GM18951 (cell line): Measurements from ENCODE around the gene PLB1.

Experiments used
- POLR2A ChIP-seq: IDR thresholded peaks from 4 replicates; pipeline ENCODE4 v1.6.1; 2011; ENCODE audit warnings: mild to moderate bottlenecking; ENCODE audit not compliant: insufficient read length, insufficient read depth; ENCODE audit errors: extremely low read depth
- in situ Hi-C: fragments of 300-500 bp; cut with MboI; formaldehyde crosslinking; loops from one replicate; pipeline ENCODE4 v1.12.0; 2022; ENCODE audit warnings: low sequenced_read_pairs, mixed read lengths, inconsistent platforms; ENCODE audit not compliant: unreplicated experiment

Gene PLB1

GRCh38 chr2:28687171-28687570 is 191.3 kb downstream of the PLB1 start:
- in situ Hi-C loops, result no loop called here
- no peak for TF ChIP-seq POLR2A

DNA sequence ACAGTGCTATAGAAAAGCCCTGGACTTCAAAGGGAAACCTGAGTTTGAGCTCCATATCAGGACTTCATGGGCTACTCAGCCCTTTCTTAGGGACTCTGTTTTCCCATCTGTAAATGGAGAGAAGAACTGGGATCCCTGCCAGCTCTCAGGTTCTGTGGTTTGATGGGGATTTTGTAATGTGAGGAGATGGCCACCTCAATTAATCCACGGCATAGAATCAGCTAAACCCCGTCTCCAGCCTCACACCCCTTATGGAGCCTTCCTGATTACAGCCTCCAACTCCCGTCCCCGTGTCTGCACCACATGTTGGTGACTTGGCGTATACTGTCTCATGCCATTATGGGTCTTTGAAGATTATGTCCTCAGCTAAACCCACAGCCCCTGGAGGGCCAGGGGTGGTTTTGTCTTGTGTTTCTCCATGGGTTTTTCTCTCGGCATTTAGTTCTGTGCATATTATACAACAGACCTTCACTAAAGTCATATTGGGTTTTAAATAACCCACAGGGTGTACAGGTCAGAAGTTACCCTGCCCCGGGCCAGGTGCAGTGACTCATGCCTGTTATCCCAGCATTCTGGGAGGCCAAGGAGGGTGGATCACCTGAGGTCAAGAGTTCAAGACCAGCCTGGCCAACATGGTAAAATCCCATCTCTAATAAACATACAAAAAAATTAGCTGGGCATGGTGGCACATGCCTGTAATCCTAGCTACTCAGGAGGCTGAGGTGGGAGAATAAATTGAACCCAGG is 192.0 kb downstream of the PLB1 start:
- in situ Hi-C loops, result no loop called here
- no peak for TF ChIP-seq POLR2A

DNA sequence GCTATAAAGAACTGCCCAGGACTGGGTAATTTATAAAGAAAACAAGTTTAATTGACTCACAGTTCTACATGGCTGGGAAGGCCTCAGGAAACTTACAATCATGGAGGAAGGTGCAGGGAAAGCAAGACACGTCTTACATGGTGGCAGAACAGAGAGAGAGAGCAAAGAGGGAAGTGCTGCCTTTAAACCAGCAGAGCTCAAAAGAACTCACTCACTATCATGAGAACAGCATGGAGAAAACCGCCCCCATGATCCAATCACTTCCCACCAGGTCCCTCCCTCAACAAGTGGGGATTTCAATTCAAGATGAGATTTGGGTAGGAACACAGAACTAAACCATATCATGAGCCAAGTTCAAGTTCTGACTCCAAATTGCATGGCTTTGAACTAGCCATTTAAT is 193.0 kb downstream of the PLB1 start:
- in situ Hi-C loops, result no loop called here

DNA sequence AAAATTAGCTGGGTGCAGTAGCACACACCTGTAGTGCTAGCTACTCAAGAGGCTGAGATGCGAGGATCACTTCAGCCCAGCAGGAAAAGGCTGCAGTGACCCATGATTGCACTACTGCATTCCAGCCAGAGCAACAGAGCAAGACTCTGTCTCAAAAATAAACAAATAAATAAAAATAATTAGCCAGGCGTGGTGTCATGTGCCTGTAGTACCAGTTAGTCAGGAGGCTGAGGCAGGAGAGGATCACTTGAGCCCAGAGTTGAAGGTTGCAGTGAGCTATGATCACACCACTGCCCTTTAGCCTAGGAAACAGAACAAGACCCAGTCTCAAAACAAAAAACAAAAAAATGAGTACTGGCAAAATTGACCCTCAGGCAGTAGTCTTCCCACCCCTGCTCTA is 193.9 kb downstream of the PLB1 start:
- in situ Hi-C loops, result no loop called here
- TF ChIP-seq POLR2A, result no peak

More for the DNA sequence above, 193.0 kb downstream of the PLB1 start:
- TF ChIP-seq POLR2A, result no peak

DNA sequence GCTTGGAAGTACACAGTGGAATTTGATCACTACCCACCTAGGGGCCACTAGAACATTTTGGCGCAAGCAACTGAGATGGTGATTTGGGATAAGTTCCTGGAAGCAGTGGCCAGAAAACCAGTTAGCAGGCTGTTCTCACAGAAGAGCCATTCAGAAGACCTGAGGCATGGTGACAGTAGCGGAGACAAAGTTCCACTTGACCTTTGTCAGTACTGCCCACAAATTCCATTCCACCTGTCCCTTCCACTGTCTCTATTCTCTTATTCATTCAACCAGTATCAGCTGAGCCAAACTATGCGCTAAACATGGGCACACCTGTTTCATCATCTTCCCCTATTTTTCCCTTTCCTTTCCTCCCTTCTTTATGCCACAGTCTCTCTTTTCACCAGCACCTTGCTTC is 196.6 kb downstream of the PLB1 start:
- in situ Hi-C loops, result no loop called here
- no peak for TF ChIP-seq POLR2A

- no peak for TF ChIP-seq POLR2A
- in situ Hi-C loops, result no loop called here
Measured at GRCh38 chr2:28693223-28693622, 197.4 kb downstream of the PLB1 start.
